SU-DHL-6 (cell line): Measurements from ENCODE around the gene FAM43A.

Experiments used
- CTCF ChIP-seq: fragments of 200-600 bp; sonication (generic); IDR thresholded peaks from one replicate; pipeline ENCODE4 v1.5.1; 2017; ENCODE audit warnings: antibody characterized with exemption, mild to moderate bottlenecking, low read length, moderate library complexity; ENCODE audit not compliant: insufficient read depth, poor library complexity, severe bottlenecking
- EZH2phosphoT487 ChIP-seq: fragments of 200-600 bp; sonication (generic), shearing (Covaris generic); conservative IDR thresholded peaks from 2 replicates; pipeline ENCODE4 v1.6.1; 2018; ENCODE audit warnings: mild to moderate bottlenecking, antibody characterized with exemption, low read length, moderate library complexity, mixed read lengths

GRCh38 chr3:194659778-194660177, 25.9 kb upstream of the FAM43A start:
- TF ChIP-seq CTCF, result no peak
- no peak for TF ChIP-seq EZH2phosphoT487
